Naive B cell (primary cell): ENCODE data around the gene ELMO1. TPM values are rescaled to one million over a fixed set of nuclear protein-coding genes. Genes with fewer than 3 reads are reported as not detected.

Experiments used
- ATAC-seq, 2 donors: fragments of 150-1000 bp; cut with Tn5 transposase; 2 replicates each; pipeline ENCODE4 v1.10.0; 2021; ENCODE audit warnings: low read depth in 2 of 2, mild to moderate bottlenecking in 2 of 2, moderate library complexity in 2 of 2
- DNase-seq: peaks from one replicate; pipeline ENCODE4 v3.0.0; 2022
- H3K27ac Mint-ChIP-seq, 6 donors: one replicate each; pipeline ENCODE4 v1.8.0; 2020 to 2022; ENCODE audit warnings: mild to moderate bottlenecking in 6 of 6, mixed read lengths in 6 of 6, moderate library complexity in 5 of 6, inconsistent platforms in 2 of 6
- H3K27me3 Mint-ChIP-seq, 3 donors: one replicate each; pipeline ENCODE4 v1.8.0; 2021 to 2022; ENCODE audit warnings: mixed read lengths in 3 of 3, mild to moderate bottlenecking in 1 of 3
- H3K36me3 Mint-ChIP-seq, 2 donors: one replicate each; pipeline ENCODE4 v1.8.0; 2020 to 2022; ENCODE audit warnings: mixed read lengths in 2 of 2, inconsistent platforms in 1 of 2, mild to moderate bottlenecking in 1 of 2
- H3K4me1 Mint-ChIP-seq, 3 donors: one replicate each; pipeline ENCODE4 v1.8.0; 2020 to 2022; ENCODE audit warnings: mixed read lengths in 3 of 3, inconsistent platforms in 1 of 3, mild to moderate bottlenecking in 1 of 3, moderate library complexity in 1 of 3
- H3K4me3 Mint-ChIP-seq, 8 donors: one replicate each; pipeline ENCODE4 v1.8.0; 2020 to 2022; ENCODE audit warnings: mild to moderate bottlenecking in 8 of 8, mixed read lengths in 8 of 8, moderate library complexity in 8 of 8, inconsistent platforms in 2 of 8
- H3K9me3 Mint-ChIP-seq, 7 donors: one replicate each; pipeline ENCODE4 v1.8.0; 2020 to 2022; ENCODE audit warnings: mixed read lengths in 7 of 7, mild to moderate bottlenecking in 5 of 7, inconsistent platforms in 2 of 7, moderate library complexity in 1 of 7
- polyA plus RNA-seq, 6 donors: library from polyadenylated mRNA; unstranded; fragments of 300-500 nt; fragmentation: Illumina TruSeq; gene quantifications; one replicate each; pipeline ENCODE4 v1.2.3, GENCODE V29; 2021; ENCODE audit warnings: low read depth in 6 of 6

Gene ELMO1
- polyA plus RNA-seq, 6 donors from 2014 or later: 42.8 to 69.9 (median 59.5) TPM

DNA sequence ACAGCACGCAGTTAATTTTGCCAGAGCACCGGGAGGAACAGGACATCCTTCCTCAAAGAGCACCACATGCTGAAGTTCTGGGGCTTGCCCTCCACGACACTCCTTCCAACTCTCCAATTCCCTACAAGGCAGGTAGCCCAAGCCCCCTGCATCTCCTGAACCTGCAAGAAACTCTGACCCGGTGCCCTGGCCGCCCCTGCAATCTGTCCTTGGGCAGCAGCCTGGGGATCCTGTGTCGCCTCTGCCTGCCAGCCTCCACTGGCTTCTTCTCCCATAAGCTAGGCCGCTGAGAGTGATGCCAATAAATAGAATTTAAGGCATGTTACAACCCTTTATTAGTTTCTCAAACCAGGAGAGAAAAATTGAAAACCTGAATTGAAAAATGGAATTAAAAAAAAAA, 182.8 kb downstream of the ELMO1 start:
- Mint-ChIP-seq H3K9me3 (no peaks in the 10 kb centered on the region), H3K27ac (peak overlapping the region in 5 of 6 donors; percentile 67 to 92 (median 73))
- no peak for ATAC-seq

DNA sequence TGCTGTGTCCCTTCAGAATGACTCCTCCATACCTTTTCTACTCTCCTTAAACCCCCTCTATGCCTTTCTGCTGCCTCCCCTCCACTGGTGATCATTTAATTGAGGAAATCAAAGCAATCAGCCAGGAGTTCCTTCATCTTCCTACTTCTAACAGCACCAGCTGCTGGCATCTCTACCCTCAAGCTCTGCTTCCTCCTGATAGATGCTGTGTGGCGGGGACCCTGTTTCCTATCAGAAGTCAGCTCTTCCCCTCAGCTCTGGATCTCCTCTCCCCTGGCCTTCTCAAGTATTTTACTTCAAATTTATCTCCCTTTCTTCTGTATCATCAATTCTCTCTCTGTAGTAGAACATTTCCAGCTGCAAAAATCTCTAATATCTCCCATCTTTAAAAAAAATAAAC, 183.7 kb downstream of the ELMO1 start:
- no peak for DNase-seq

More for the DNA sequence above, 182.8 kb downstream of the ELMO1 start:
- H3K36me3 Mint-ChIP-seq: peaks cover 7 to 14% of the 10 kb centered on the region in 2 donors
- H3K4me3 Mint-ChIP-seq: peak overlapping the region in 3 of 8 donors; percentile 49 to 61 (median 54)
- H3K4me1 Mint-ChIP-seq: peaks cover 23 to 38% (median 32%) of the 10 kb centered on the region in 3 donors
- H3K27me3 Mint-ChIP-seq: no peaks in the 10 kb centered on the region
- no peak for DNase-seq

DNA sequence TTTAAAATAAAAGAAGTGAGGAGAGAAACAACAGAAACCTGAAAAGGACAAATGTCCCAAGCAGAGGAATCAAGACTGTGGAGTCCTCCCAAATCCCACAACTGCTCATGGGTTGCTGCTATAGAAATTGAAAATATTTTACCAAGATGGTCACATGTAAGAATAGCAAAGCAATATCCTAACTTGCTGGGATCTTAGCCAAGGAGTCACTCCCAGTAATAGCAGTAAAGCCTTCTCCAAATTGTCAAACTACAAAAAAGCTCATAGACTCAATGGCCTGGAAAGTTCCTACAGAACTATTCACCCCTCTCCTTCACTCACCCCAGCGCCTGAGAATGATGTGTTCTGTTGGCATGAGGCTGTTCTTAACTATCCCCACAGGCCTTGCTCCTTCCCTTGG, 186.5 kb downstream of the ELMO1 start:
- peaks cover 31 to 48% (median 42%) of the 10 kb centered on the region in 3 donors for H3K4me1 Mint-ChIP-seq
- peak overlapping the region in 1 of 6 donors; percentile 63 for H3K27ac Mint-ChIP-seq
- H3K4me3 Mint-ChIP-seq: no peak overlapping the region
- peaks cover 7 to 8% of the 10 kb centered on the region in 2 donors for H3K36me3 Mint-ChIP-seq
- H3K27me3 Mint-ChIP-seq: no peaks in the 10 kb centered on the region
- no peak for ATAC-seq
- DNase-seq: no peak
- H3K9me3 Mint-ChIP-seq: no peaks in the 10 kb centered on the region

More for the DNA sequence above, 183.7 kb downstream of the ELMO1 start:
- Mint-ChIP-seq H3K27ac (peak overlapping the region in 5 of 6 donors; percentile 68 to 92 (median 73)), H3K4me3 (peak overlapping the region in 6 of 8 donors; percentile 23 to 79 (median 51)), H3K4me1 (peaks cover 23 to 44% (median 35%) of the 10 kb centered on the region in 3 donors), H3K36me3 (peaks cover 7 to 14% of the 10 kb centered on the region in 2 donors), H3K9me3 (no peaks in the 10 kb centered on the region), H3K27me3 (no peaks in the 10 kb centered on the region)
- ATAC-seq: peak in 1 of 2 donors; percentile 53

DNA sequence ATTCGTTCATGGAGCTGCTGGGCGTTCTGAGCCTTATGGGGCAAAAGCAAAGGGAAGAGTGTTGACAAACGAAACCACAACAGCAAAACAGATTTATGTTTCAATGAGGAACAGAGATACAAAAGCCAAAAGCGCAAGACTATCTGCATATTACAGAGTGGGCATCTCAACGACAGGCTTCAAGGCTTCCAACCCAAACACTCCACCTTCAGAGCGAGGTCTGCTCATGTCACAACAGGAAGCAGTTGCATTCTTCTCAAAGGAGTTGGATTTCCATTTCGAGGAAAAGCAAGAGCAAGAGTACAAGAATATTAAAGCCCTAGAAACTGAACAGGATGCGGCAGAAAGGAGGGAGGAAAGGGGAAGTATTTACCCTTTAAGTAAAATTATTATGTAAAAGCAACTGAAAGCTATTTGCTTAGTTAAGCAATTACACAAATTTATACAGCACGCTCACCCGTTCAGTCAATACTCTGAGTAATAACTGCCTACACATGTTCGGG, 189.3 kb downstream of the ELMO1 start:
- peak overlapping the region in 4 of 8 donors; percentile 17 to 37 (median 26) for H3K4me3 Mint-ChIP-seq
- peaks cover 7 to 20% of the 10 kb centered on the region in 2 donors for H3K36me3 Mint-ChIP-seq
- H3K27ac Mint-ChIP-seq: peak overlapping the region in 5 of 6 donors; percentile 17 to 83 (median 65)
- no peak for ATAC-seq
- peaks cover 14 to 35% (median 18%) of the 10 kb centered on the region in 3 donors for H3K4me1 Mint-ChIP-seq
- H3K27me3 Mint-ChIP-seq: no peaks in the 10 kb centered on the region
- no peak for DNase-seq
- no peaks in the 10 kb centered on the region for H3K9me3 Mint-ChIP-seq

DNA sequence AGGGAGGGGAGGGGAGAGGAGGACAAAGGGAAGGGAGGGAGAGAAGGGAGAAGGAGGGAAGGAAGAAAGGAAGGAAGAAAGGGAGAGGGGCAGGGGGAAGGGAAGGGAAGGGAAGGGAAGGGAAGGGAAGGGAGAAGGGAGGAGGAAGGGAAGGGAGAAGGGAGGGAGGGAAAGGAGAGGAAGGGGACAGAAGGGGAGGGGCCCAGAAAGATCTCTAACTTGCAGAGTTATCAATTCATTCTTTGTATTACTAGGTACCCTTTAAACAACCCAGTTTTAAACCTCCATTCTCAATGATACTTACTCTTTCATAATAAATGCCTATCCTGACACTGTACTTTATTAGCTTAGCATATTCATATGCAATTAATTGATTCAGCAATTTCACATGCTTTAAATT, 192.0 kb downstream of the ELMO1 start:
- DNase-seq: no peak
- peaks cover 0 to 8% (median 0%) of the 10 kb centered on the region in 7 donors for H3K9me3 Mint-ChIP-seq
- H3K27me3 Mint-ChIP-seq: no peaks in the 10 kb centered on the region
- H3K36me3 Mint-ChIP-seq: peaks cover 8 to 26% of the 10 kb centered on the region in 2 donors
- peak overlapping the region in 1 of 8 donors; percentile 21 for H3K4me3 Mint-ChIP-seq
- peak overlapping the region in 4 of 6 donors; percentile 11 to 85 (median 76) for H3K27ac Mint-ChIP-seq
- ATAC-seq: no peak
- peaks cover 9 to 44% (median 18%) of the 10 kb centered on the region in 3 donors for H3K4me1 Mint-ChIP-seq

DNA sequence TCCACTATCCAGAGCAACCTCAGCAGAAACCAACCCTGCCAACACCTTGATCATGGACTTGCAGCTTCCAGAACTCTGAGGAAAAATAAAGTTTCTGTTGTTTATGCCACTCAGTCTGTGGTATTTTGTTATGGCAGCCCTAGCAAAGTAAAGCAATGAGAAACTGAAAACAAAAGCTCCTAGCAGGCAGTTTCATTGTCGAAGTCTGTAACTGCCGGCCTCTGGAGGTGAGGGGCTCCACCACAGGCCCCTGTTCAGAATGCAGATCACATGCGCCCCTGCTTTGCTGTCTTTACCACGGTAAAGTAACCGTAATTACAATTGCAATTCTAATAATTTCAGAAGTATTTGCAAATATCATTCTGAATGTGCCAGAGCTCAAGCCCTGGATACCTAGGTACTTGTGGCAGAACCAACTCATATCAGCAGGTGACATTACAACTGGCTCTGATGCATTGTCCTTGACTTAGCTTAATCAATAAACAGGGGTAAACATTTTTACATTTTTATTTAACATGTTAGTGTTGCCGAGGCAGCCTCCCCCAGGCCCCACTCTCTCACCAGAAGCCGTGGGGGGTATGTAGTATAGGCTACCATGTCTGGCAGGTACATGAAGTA, 193.2 kb downstream of the ELMO1 start:
- peaks cover 12 to 47% (median 16%) of the 10 kb centered on the region in 3 donors for H3K4me1 Mint-ChIP-seq
- H3K4me3 Mint-ChIP-seq: no peak overlapping the region
- peaks cover 8 to 31% of the 10 kb centered on the region in 2 donors for H3K36me3 Mint-ChIP-seq
- no peaks in the 10 kb centered on the region for H3K27me3 Mint-ChIP-seq
- ATAC-seq: no peak
- H3K27ac Mint-ChIP-seq: peak overlapping the region in 1 of 6 donors; percentile 52
- peaks cover 0 to 8% (median 0%) of the 10 kb centered on the region in 7 donors for H3K9me3 Mint-ChIP-seq
- no peak for DNase-seq

DNA sequence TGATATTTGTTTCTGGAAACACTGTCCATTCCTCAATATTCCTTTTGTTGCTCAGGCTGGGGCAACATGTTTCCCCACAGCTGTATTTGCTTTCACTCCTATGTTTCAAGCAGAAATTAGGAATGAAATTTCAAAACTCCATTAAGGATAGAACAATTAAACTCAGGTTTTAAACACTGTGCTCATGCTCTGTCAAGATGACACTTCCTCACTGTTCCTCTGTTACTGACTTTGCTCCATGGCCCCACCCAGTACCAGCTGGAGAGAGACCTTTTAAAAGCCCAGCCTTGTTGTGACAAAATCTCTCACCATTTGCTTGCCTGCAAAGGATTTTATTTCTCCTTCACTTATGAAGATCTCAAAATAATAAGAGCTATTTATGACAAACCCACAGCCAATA, 197.4 kb downstream of the ELMO1 start:
- Mint-ChIP-seq H3K27ac (no peak overlapping the region), H3K9me3 (peaks cover 0 to 8% (median 0%) of the 10 kb centered on the region in 7 donors), H3K36me3 (peaks cover 8 to 37% of the 10 kb centered on the region in 2 donors), H3K27me3 (no peaks in the 10 kb centered on the region), H3K4me1 (peaks cover 3 to 23% (median 4%) of the 10 kb centered on the region in 3 donors), H3K4me3 (peak overlapping the region in 1 of 8 donors; percentile 16)
- ATAC-seq: no peak
- DNase-seq: no peak

DNA sequence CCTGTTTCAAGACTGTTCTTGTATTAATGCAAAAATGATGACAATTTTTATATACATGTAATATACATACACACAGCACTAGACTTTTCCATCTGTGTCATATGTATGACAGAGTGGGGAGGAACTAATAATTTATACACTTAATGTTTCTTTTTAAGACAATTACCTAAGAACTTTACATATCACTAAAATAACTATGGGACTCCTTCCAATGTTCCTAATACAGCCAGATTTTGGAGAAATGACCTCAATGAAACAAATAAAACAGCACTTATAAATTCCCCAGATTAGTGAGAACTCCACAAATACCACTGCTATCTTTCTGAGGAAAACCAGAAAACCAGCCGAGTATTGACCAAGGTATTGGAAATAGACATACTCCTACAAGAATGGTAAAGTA, 199.4 kb downstream of the ELMO1 start:
- Mint-ChIP-seq H3K4me3 (no peak overlapping the region), H3K27me3 (no peaks in the 10 kb centered on the region), H3K27ac (no peak overlapping the region), H3K4me1 (peaks cover 2 to 31% (median 4%) of the 10 kb centered on the region in 3 donors), H3K9me3 (peaks cover 0 to 8% (median 0%) of the 10 kb centered on the region in 7 donors), H3K36me3 (peaks cover 6 to 28% of the 10 kb centered on the region in 2 donors)
- DNase-seq (no peak), ATAC-seq (no peak)

DNA sequence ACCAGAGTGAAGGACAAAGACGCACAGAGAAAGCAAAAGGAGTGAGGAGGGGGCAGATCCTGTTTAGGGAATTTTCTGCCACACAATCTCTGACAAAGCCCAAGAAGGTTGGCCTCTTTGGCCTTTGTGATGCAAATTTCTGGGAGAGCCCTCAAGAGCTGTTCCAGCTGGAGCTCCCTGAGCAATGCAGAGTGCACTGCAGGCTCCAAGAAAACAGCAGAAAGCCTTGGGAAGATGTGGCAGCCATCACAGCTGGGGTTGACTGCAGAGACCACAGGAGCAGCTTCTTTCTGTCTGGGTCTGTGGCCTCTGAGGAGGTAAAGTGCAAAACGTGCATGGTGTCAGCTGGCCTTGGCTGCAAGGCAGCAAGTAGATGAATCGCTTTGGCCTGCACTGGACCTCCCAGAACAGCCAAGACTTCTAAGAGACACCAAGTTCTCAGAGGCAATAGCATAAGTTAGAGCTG, 200.2 kb downstream of the ELMO1 start:
- Mint-ChIP-seq H3K27ac (no peak overlapping the region), H3K9me3 (peaks cover 0 to 8% (median 0%) of the 10 kb centered on the region in 7 donors), H3K4me1 (peaks cover 2 to 31% (median 4%) of the 10 kb centered on the region in 3 donors), H3K4me3 (no peak overlapping the region), H3K27me3 (no peaks in the 10 kb centered on the region), H3K36me3 (peaks cover 0 to 22% of the 10 kb centered on the region in 2 donors)
- DNase-seq (no peak), ATAC-seq (no peak)

DNA sequence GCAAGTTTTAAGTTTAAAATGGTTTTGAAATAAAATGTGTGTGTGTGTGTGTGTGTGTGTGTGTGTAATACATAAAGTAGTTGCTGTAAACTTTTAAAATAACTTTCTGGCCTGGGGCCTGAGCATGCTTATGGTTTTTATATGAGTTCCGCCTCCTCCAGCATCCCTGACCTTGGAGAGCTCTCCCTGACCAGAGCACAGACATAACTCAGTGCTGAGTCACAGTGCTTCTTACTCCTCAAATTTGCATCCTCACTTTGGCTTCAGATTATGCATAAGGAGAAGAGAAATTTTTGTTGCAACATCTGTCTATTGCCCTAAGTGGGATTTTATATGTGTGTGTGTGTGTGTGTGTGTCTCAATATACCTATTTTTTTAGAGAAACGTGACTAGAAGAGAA, 200.8 kb downstream of the ELMO1 start:
- Mint-ChIP-seq H3K4me1 (peaks cover 2 to 27% (median 4%) of the 10 kb centered on the region in 3 donors), H3K4me3 (no peak overlapping the region), H3K27me3 (no peaks in the 10 kb centered on the region), H3K9me3 (peaks cover 0 to 5% (median 0%) of the 10 kb centered on the region in 7 donors), H3K36me3 (peaks cover 0 to 20% of the 10 kb centered on the region in 2 donors), H3K27ac (peak overlapping the region in 1 of 6 donors; percentile 9)
- ATAC-seq: no peak
- DNase-seq: no peak

DNA sequence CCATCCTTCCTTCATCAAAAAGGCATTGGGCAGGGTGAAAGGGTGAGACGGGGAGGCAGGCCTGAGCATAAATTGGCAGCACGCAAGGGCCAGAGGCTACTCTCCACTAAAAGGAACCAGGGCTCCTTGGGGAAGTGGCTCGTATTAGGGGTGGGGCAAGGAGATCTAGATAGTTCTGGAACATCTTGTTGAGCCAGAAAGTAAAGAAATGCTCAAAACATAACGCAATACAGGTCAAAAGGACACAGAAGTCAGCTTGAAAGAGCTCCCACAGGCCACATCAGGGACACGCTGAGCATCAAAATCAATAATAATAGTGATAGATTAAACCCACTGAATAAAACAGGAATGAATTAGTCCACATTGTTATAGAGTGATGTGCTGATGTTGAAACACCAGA, 203.1 kb downstream of the ELMO1 start:
- Mint-ChIP-seq H3K9me3 (no peaks in the 10 kb centered on the region), H3K27ac (no peak overlapping the region), H3K4me3 (no peak overlapping the region), H3K4me1 (peaks cover 0 to 11% (median 2%) of the 10 kb centered on the region in 3 donors), H3K27me3 (no peaks in the 10 kb centered on the region), H3K36me3 (peaks cover 0 to 30% of the 10 kb centered on the region in 2 donors)
- no peak for ATAC-seq
- no peak for DNase-seq

DNA sequence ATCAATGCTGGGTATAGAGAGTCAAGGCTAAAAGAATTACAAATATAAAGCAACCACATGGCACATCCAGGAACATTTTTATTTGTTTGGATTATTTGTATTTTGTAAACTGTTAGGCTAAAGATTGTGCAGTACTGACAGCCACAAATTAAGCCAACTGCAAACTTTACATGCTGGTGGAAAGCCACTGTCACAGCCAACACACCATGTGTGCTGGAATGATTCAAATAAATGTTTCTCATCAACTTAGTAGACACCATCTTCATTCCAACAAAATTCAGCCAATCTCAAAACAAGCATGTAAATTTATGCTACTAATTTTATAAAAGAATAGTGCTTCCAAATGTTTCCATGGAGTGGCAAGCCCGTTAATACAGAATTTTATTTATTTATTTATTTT, 211.8 kb downstream of the ELMO1 start:
- Mint-ChIP-seq H3K9me3 (no peaks in the 10 kb centered on the region), H3K4me3 (no peak overlapping the region), H3K27me3 (no peaks in the 10 kb centered on the region), H3K36me3 (peaks cover 0 to 7% of the 10 kb centered on the region in 2 donors), H3K4me1 (peaks cover 0 to 7% (median 0%) of the 10 kb centered on the region in 3 donors), H3K27ac (no peak overlapping the region)
- no peak for DNase-seq
- no peak for ATAC-seq

DNA sequence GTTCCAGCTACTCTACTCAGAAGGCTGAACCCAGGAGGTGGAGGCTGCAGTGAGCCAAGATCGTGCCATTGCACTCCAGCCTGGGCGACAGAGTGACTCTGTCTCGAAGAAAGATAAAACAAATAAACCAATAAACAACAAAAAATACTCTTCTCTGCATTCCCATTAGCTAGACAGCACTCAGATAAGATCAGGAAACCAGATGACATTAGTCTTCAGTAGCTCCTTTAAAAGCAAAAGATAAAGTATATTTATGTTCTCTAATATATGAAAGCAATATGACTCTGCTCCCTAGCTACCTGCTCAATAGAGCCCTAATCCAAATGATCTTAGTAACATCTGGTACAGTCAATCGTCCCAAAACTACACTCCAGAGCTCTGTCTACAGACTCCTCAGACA, 212.9 kb downstream of the ELMO1 start:
- H3K9me3 Mint-ChIP-seq: no peaks in the 10 kb centered on the region
- no peak for DNase-seq
- peak overlapping the region in 2 of 6 donors; percentile 24 to 42 for H3K27ac Mint-ChIP-seq
- no peaks in the 10 kb centered on the region for H3K36me3 Mint-ChIP-seq
- no peak overlapping the region for H3K4me3 Mint-ChIP-seq
- no peak for ATAC-seq
- peaks cover 0 to 7% (median 0%) of the 10 kb centered on the region in 3 donors for H3K4me1 Mint-ChIP-seq
- H3K27me3 Mint-ChIP-seq: no peaks in the 10 kb centered on the region

DNA sequence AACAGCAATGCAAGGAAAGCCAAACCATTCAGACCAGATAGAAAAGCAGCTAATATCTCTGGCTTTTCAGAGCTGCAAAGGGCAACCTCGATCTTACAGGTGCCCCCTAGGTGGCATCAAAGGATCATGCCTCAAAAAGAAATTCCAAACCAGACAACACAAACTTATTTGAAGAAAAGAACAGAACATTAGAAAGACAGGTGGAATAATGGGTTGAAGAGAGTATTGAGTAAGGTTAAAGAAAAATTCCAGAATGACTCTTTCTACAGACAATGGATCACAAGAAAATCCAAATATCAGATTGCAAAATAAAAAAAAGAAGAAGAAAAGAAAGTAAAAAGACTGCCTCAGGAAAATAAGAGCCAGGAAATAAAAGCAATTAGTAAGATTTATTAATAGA, 213.7 kb downstream of the ELMO1 start:
- Mint-ChIP-seq H3K4me1 (peaks cover 0 to 7% (median 0%) of the 10 kb centered on the region in 3 donors), H3K27ac (peak overlapping the region in 3 of 6 donors; percentile 2 to 58 (median 5)), H3K4me3 (no peak overlapping the region), H3K36me3 (no peaks in the 10 kb centered on the region), H3K27me3 (no peaks in the 10 kb centered on the region), H3K9me3 (no peaks in the 10 kb centered on the region)
- ATAC-seq (peak in 1 of 2 donors; percentile 48), DNase-seq (peak; percentile 20)
